DOHH2 (cell line): ENCODE data around the gene LRMDA.

Experiments used
- H3F3A ChIP-seq: fragments of 200-600 bp; sonication (generic), shearing (Covaris generic); 2 replicates; pipeline ENCODE4 v1.6.0; 2016; ENCODE audit warnings: antibody characterized with exemption, mild to moderate bottlenecking; ENCODE audit not compliant: control insufficient read depth, insufficient read depth
- H3K27ac ChIP-seq: fragments of 200-600 bp; sonication (generic); 2 replicates; pipeline ENCODE4 v1.5.1; 2014; ENCODE audit warnings: low read depth, mild to moderate bottlenecking, low read length, moderate library complexity
- H3K27me3 ChIP-seq: fragments of 200-600 bp; sonication (generic); 2 replicates; pipeline ENCODE4 v1.6.1; 2014; ENCODE audit warnings: mild to moderate bottlenecking, low read length, mixed read lengths; ENCODE audit not compliant: control insufficient read depth
- H3K36me3 ChIP-seq: fragments of 200-600 bp; sonication (generic); 2 replicates; pipeline ENCODE4 v1.6.1; 2014; ENCODE audit warnings: mild to moderate bottlenecking, low read length, moderate library complexity, mixed read lengths; ENCODE audit not compliant: control insufficient read depth
- H3K4me1 ChIP-seq: fragments of 200-600 bp; sonication (generic); 2 replicates; pipeline ENCODE4 v1.6.1; 2014; ENCODE audit warnings: mild to moderate bottlenecking, low read length, mixed read lengths; ENCODE audit not compliant: control insufficient read depth
- H3K4me2 ChIP-seq: fragments of 200-600 bp; sonication (generic); 2 replicates; pipeline ENCODE4 v1.6.0; 2014; ENCODE audit warnings: mild to moderate bottlenecking, low read length, moderate library complexity
- H3K4me3 ChIP-seq: fragments of 200-600 bp; sonication (generic); 2 replicates; pipeline ENCODE4 v1.5.1; 2014; ENCODE audit warnings: mild to moderate bottlenecking, low read length, mixed read lengths
- H3K79me2 ChIP-seq: fragments of 200-600 bp; sonication (generic); 2 replicates; pipeline ENCODE4 v1.6.1; 2014; ENCODE audit warnings: mild to moderate bottlenecking, low read length, mixed read lengths; ENCODE audit not compliant: control insufficient read depth
- H3K9me2 ChIP-seq: fragments of 200-600 bp; sonication (generic); replicated peaks from 2 replicates; pipeline ENCODE4 v1.6.1; 2014; ENCODE audit warnings: mild to moderate bottlenecking, low read length, mixed read lengths; ENCODE audit not compliant: control insufficient read depth
- H3K9me3 ChIP-seq: fragments of 200-600 bp; sonication (generic); 2 replicates; pipeline ENCODE4 v1.6.1; 2014; ENCODE audit warnings: antibody characterized with exemption, low read length, mixed read lengths; ENCODE audit not compliant: control insufficient read depth, insufficient read depth
- H4K20me1 ChIP-seq: fragments of 200-600 bp; sonication (generic); 2 replicates; pipeline ENCODE4 v1.6.0; 2014; ENCODE audit warnings: low read depth, mild to moderate bottlenecking, antibody characterized with exemption, low read length, moderate library complexity; ENCODE audit not compliant: control insufficient read depth, insufficient read depth
- CTCF ChIP-seq: fragments of 200-600 bp; sonication (generic); IDR thresholded peaks from one replicate; pipeline ENCODE4 v1.5.1; 2014; ENCODE audit warnings: antibody characterized with exemption, mild to moderate bottlenecking, low read depth, low read length; ENCODE audit not compliant: poor library complexity, severe bottlenecking
- EZH2phosphoT487 ChIP-seq: fragments of 200-600 bp; sonication (generic); IDR thresholded peaks from 2 replicates; pipeline ENCODE4 v1.6.1; 2017; ENCODE audit warnings: borderline replicate concordance, mild to moderate bottlenecking, antibody characterized with exemption, low read length, moderate library complexity, mixed read lengths

LRMDA gene

GRCh38 chr10:76111986-76112825 lies 680.8 kb downstream of the LRMDA start:
- Histone ChIP-seq H3K36me3 (no peaks in the 10 kb centered on the region), H4K20me1 (no peaks in the 10 kb centered on the region), H3F3A (no peaks in the 10 kb centered on the region), H3K4me3 (no peak overlapping the region), H3K4me2 (no peak overlapping the region), H3K27ac (no peak overlapping the region), H3K27me3 (no peaks in the 10 kb centered on the region), H3K79me2 (no peaks in the 10 kb centered on the region), H3K4me1 (no peaks in the 10 kb centered on the region), H3K9me3 (no peaks in the 10 kb centered on the region), H3K9me2 (no peaks in the 10 kb centered on the region)
- no peak for TF ChIP-seq CTCF
- no peak for TF ChIP-seq EZH2phosphoT487

- Histone ChIP-seq H3F3A (no peaks in the 10 kb centered on the region), H3K27me3 (no peaks in the 10 kb centered on the region), H3K4me3 (no peak overlapping the region), H3K36me3 (no peaks in the 10 kb centered on the region), H3K4me2 (no peak overlapping the region), H3K79me2 (no peaks in the 10 kb centered on the region), H4K20me1 (no peaks in the 10 kb centered on the region), H3K9me2 (no peaks in the 10 kb centered on the region), H3K27ac (no peak overlapping the region), H3K4me1 (no peaks in the 10 kb centered on the region), H3K9me3 (no peaks in the 10 kb centered on the region)
- no peak for TF ChIP-seq CTCF
- TF ChIP-seq EZH2phosphoT487, result no peak
Measured at GRCh38 chr10:76112826-76113150, 681.4 kb downstream of the LRMDA start.

- Histone ChIP-seq H3K79me2 (no peaks in the 10 kb centered on the region), H3K36me3 (no peaks in the 10 kb centered on the region), H3K27me3 (no peaks in the 10 kb centered on the region), H3K4me3 (no peak overlapping the region), H3K9me2 (no peaks in the 10 kb centered on the region), H3K27ac (no peak overlapping the region), H3K4me1 (no peaks in the 10 kb centered on the region), H3K9me3 (no peaks in the 10 kb centered on the region), H3F3A (no peaks in the 10 kb centered on the region), H3K4me2 (no peak overlapping the region), H4K20me1 (no peaks in the 10 kb centered on the region)
- TF ChIP-seq CTCF (no peak), EZH2phosphoT487 (no peak)
Measured at GRCh38 chr10:76113952-76114351, 682.5 kb downstream of the LRMDA start.
